DOHH2 (cell line): ENCODE measurements around the gene SPOCK1.

Experiments used
- EZH2phosphoT487 ChIP-seq: fragments of 200-600 bp; sonication (generic); IDR thresholded peaks from 2 replicates; pipeline ENCODE4 v1.6.1; 2017; ENCODE audit warnings: borderline replicate concordance, mild to moderate bottlenecking, antibody characterized with exemption, low read length, moderate library complexity, mixed read lengths
- TF ChIP-seq, protein P1 (sequence below): fragments of 200-600 bp; sonication (generic); IDR thresholded peaks from one replicate; pipeline ENCODE4 v1.5.1; 2014; ENCODE audit warnings: antibody characterized with exemption, mild to moderate bottlenecking, low read depth, low read length; ENCODE audit not compliant: poor library complexity, severe bottlenecking

GRCh38 chr5:137308311-137308710 is 190.8 kb downstream of the SPOCK1 start:
- TF ChIP-seq, protein P1, sequence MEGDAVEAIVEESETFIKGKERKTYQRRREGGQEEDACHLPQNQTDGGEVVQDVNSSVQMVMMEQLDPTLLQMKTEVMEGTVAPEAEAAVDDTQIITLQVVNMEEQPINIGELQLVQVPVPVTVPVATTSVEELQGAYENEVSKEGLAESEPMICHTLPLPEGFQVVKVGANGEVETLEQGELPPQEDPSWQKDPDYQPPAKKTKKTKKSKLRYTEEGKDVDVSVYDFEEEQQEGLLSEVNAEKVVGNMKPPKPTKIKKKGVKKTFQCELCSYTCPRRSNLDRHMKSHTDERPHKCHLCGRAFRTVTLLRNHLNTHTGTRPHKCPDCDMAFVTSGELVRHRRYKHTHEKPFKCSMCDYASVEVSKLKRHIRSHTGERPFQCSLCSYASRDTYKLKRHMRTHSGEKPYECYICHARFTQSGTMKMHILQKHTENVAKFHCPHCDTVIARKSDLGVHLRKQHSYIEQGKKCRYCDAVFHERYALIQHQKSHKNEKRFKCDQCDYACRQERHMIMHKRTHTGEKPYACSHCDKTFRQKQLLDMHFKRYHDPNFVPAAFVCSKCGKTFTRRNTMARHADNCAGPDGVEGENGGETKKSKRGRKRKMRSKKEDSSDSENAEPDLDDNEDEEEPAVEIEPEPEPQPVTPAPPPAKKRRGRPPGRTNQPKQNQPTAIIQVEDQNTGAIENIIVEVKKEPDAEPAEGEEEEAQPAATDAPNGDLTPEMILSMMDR, result no peak
- no peak for TF ChIP-seq EZH2phosphoT487
